HS-5 (cell line): Measurements from ENCODE around the gene ABCB4.
A peak's percentile ranks its signal among the peaks of the same experiment; 100 is the strongest.

Experiments
- DNase-seq: peaks from one replicate; pipeline ENCODE4 v3.0.0-alpha.2; 2012; ENCODE audit warnings: low read depth

Gene ABCB4

DNA sequence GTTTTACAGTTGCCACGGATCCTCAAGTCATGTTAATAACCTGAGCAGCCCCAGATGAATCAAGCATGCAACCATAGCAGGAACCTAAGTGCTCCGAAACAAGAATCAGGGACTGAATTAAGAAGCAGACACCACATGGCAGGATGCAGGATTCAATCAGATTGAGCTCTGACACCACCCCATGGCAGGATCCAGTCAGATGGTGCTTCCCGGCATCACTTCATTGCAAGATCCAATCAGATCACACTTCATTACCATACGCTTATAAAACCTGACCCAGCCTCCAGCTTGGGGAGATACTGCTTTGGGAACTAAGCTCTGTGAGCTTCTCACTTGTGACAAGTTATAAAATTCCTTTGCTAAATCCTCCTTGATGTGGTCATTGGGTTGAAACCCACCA lies 55.3 kb downstream of the ABCB4 start:
- no peak for DNase-seq

DNA sequence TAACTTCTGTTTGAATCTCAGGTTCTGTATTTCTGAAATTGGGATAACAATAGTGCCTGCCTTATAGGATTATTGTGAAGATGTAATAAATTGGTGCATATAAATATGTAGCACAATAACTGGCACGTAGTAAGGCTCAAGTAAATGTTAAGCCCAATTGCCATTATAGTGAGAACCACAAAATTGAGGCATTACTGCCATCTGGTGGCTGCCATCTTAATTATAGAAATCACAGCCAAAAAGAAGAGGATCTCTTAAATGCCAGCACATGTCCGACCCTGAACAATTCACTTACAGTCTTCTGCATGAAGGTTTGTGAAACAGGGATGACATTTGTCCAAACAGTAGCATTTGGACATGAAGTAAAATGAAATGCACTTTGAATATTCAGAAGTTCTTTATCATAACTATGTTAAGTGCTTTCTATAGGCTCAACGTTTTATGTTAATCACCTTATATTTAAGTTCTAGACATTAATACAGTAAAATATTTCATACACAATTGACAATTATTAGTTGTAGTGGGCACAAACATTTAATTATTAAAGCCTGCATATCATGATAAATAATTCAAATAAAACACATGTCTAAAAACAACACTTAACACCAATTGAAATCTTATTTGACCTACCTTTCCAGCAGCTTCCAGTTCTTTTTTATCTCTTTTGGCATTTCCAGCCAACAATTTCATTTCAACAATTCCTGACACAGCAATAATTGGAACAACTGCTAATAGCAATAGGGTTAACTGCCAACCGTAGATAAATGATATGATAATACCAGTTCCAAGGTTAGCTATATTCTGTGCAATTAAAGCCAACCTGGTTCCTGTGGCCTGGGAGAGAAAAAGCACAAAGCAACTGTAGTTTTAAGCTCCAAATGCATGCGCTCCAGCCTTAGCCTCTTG lies 58.5 kb downstream of the ABCB4 start:
- peak; percentile 38 for DNase-seq

DNA sequence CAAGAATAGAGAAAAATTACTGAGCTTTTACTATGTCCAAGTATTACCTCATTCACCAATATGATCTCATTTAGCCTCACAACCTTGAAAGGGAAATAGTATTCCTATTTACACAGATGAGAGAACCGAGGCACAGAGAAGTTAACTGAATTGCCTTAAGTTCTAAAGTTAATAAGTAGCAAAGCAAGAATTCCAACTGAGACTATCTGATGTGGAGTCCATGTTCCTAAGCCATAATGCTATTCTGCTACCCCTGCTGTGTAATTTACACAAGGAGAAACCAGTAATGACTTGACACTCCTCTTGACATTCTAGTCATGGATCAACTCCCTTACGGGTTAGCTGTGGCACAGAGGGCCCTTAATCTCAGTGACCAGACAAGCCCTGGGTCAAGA lies 60.7 kb downstream of the ABCB4 start:
- no peak for DNase-seq

DNA sequence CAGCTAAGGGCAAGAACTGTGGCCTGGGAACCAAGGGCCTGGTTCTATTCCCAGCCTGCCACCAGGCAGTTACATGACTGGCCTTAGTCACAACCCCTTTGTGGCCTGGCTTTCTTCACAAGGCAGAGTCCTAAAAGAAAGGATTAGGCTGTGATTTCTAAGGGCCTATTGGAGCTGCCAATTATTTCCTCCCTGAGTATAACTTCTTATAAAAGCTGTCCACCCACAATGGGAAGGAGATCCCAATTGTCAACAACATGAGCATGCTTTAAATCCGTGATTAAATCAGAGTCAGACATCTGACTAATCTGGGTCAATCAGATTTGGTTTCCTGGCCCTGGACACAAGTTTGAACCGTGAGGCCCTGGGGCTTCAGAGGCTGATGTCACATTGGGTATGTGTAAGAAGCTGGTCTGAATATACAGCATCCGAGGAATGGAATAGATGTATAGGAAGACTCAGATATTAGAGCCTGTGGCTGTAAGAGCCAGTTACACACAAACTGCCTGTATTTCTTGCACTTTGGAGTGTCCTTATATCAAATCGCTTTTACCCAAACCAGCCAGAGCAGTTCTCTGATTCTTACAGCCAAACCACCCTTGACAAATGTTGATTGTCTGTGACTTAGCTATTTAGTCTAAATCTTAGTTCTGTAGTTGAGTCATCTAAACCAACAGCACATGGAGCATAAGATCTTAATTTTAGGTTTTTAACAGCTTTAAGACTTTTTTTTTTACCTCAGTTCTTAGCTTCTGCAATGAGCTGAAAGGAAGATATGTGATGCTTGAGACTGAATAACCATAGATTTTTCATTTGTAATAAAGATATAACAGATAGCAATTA lies 61.3 kb downstream of the ABCB4 start:
- peak; percentile 23 for DNase-seq

DNA sequence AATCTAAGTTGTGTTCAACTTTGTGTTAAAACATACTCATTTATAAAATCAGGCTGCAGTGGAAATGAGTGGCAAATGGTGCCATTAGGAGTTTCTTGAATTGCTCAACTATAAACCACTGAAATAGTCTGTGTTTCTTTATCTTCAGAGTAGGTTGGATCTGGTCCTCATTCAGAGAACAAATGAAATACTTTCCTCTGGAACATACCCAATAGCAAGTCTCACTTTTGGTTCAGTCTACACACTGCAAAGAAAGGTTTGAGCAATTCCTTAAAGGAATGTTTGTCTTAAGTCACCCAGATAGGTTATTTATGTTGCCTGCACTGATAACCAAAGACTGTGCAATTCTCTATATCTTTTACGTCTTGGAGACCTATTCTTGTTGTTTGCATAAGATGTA lies 62.5 kb downstream of the ABCB4 start:
- DNase-seq: no peak

DNA sequence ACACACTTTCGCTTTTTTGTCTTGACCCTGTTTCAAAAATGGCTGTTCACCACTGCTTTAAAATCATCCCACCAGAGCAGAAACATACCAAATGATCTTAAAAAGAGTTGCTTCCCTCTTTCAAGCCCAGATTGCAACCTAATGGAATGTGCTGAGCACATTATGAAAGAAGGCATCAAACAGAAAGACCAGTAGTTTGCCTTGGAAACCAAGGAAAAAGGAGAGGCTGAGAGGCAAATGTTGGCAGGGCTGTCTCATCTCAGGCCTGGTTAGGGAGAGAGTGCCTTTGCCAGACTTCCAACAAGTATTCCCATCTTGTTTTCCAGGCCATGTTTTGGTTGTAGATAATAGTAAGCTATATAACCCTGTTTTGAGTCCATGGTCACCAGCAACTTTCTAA lies 64.3 kb downstream of the ABCB4 start:
- DNase-seq: no peak

DNA sequence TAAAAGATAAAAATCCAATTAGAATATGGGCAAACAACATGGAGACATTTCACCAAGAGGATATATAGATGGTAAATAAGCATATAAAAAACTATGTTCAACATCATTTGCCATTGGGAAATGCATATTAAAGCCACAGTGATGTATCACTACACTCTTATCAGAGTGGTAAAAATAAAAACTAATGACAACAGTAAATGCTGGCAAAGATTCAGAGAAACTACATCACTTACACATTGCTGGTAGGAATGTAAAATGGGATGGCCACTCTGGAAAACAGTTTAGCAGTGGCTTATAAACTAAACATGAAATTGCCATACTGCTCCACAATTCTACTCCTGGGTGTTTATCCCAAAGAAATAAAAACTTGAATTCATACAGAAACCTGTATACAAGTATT lies 70.8 kb downstream of the ABCB4 start:
- no peak for DNase-seq

DNA sequence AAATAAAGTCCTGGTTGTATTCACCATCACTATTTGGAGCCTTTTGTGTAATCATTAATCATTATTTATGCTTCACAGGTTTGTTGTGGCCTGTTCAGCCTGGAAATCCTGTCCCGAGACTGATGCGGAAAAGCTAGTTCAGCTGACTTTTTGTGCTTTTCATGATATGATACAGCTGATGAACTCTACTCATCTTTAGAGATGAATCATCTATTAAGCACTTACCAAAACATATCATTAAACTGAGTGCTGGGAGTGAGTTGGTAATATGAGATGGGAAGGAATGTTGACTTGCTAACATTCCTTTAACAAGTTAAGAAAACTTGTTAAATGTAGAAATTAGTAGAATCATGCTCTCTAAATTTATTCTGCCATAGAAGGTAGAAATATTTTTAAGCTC lies 77.0 kb downstream of the ABCB4 start:
- peak; percentile 22 for DNase-seq

DNA sequence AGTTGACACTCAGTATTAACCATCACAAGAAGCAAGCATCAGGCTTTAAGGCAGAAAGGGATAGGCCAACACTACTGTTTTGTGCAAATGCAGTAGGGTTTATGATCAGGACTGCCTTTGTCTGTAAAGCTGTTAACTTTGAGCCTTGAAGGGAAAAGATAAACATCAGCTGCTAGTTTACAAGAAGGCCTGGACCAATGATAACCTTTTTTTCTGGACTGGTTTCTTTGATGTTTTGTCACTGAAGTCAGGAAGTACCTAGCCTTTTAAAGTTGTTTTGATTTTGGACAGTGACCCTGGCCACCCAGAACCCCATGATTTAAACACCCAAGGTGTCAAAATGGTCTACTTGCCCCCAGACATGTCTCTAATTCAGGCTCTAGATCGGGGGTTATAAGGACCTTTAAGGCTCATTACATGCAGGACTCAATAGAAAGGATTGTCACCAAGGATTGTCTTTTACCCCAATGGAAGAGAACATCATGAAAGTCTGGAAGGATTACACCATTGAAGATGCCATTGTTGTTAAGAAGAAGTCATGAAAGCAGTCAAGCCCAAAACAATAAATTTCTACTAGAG lies 79.9 kb downstream of the ABCB4 start:
- no peak for DNase-seq

DNA sequence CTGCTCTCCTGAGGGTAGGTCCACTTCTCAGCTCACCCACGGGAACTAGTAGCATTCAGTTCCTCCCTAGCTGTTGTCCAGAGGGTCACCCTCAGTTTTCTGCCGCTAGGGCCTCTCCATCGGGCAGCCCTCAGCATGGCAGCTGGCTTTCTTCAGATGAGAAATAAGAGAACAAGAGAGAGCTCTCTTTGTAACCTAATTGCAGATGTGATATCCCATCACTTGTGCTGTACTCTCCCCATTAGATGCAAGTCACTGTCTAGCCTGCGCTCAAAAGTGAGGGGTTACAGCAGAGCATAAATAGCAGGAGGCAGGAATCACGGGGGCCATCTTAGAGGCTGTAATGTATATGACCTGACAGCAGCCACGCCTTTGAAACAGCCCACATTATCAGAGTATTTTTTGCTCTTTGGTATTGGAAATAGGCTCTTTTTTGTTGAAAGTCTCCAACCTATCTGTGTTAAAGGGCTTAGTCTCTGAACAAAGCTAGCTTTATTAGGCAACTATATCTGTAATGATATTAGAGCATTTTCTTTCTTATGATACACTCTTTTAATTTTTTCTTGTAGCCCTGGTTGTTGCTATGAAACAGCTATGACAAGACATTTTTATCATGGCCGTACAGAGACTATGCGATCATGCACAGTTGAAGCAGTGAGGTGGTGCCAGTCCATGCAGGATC lies 84.3 kb downstream of the ABCB4 start:
- DNase-seq: no peak

DNA sequence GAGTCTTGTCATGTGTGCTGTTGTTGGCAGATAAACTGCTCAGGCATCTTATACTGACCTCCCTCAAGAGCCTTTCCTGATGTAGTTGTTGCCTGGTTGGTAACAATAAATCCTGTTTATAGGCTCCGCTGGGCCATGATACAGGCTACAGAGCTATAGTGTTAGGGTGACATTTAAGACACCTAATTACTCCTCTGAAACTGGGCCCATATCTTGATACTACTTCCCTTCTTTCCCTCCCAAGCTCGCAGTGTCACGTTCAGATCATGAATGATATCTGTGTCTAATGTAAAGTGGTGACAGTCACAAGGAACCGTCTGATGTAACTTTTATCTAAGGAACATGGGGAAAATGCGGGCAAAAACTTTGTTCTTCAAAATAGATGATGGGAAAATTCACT lies 94.6 kb downstream of the ABCB4 start:
- no peak for DNase-seq

DNA sequence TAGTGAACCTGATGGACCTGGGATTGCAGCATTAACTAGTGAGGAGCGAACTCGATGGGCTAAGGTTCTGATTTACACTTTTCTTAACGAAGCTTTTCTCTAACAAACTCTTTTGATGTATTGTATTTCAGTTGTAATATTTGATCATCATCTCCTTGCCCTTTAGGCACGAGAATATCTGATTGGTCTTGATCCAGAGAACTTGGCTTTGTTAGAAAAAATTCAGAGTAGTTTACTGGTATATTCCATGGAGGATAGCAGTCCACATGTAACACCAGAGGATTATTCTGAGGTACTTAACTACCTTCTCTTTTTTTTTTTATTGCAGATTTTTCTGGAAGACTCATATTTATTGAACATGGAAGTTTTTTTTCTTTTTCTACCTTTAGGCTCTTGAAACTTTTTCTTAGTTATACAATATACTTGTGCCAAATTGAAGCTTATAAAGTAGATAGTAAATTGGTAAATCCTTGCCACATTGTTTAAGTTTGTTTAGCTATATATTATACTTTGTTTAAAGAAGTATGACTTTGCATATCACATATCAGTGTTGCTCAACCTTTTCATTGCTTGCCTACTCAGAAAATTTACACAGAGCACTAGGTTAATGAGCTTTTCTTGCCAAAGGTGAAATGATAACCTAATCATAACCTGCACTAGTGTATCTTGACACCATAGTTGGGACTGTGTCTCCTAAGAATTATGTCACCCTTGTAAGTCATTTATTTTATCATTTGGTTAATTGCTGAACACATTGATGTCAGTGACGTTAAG lies 99.6 kb downstream of the ABCB4 start:
- DNase-seq: no peak

DNA sequence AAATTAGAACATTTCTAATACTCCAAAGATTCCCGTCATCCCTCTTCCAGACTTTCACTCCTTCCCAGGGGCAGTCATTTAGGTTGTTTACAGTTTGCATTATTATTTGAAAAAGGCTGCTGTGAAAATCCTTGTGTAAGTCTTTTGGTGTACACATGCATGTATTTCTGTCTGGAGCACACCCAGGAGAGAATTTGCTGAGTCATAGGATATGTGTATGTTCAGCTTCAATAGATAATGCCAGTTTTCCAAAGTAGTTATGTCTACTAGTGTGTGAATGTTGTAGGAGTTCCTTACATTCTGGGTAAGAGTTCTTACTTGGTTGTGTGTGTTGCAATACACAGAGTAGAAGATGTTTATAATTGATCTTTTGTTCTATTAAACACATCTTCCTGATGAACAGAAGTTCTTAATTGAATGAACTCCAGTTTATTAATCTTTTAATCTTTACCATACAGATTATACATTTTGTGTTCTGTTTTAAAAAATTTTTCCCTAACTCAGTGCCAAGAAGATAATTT lies 104.8 kb downstream of the ABCB4 start:
- DNase-seq: no peak

DNA sequence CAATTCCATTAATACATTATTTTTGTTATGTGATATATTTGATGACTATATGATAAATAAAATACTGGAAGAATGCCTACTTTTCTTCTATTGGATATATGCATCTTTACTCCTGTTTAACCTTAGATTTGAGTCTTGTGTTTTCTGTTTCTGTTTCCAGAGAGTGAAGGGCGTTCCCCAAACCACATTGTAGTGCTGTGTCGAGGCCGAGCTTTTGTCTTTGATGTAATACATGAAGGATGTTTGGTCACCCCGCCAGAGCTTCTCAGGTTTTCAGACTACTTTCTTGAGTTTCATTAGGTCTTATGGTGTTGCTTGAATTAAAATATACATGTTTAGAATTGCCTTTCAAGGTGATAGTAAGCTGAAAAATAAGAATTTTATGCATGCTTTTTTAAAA lies 106.3 kb downstream of the ABCB4 start:
- DNase-seq: no peak

DNA sequence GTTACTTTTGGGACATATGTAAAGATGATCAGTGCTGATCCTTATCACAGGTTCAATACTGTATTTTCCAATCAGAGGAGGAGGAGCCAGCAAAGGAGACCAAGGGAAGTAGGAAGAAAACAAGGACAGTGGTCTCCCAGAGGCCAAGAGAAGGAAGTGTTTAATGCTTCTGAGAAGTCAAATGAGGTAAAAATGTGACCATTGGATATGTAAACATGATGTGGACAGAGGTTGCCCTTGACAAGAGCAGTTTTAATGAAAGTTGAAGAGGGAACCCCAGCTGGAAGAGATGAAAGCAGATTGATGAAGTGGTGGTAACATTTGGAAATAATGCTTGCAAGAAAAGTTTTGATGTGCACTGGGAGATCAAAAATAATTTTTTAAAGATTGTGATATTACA lies 111.2 kb downstream of the ABCB4 start:
- no peak for DNase-seq

DNA sequence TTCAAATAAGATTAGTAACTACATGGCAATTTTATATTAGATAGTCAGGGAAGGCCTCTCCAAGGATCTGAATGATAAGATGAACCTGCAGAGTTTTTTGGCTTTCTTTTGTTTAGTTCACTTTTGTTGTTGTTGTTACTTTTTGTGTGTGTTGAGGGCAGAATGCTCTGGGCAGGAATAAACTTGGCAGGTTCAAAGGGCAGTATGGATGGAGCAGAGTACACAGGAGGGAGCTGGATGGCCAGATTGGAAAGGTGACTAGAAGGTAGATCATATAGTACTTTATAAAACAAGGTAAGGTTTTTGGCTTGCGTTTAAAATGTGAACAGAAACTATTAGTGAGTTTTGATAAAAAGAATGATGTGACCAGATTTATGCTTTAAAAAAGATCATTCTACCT lies 112.1 kb downstream of the ABCB4 start:
- no peak for DNase-seq

DNA sequence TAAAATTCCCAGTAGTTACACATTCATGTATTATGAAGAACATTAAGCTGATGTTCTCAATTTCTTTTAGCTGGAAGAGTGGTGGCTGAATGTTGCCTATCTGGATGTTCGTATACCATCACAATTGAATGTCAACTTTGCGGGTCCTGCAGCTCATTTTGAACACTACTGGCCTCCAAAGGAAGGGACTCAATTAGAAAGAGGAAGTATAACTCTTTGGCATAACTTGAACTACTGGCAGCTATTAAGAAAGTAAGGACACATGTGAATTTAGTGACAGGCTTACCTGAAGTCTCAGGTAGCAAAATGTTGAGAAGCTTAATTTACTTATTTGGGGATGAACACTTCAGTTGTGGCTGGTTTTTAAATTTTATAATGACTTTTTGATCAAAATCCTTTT lies 114.2 kb downstream of the ABCB4 start:
- no peak for DNase-seq

DNA sequence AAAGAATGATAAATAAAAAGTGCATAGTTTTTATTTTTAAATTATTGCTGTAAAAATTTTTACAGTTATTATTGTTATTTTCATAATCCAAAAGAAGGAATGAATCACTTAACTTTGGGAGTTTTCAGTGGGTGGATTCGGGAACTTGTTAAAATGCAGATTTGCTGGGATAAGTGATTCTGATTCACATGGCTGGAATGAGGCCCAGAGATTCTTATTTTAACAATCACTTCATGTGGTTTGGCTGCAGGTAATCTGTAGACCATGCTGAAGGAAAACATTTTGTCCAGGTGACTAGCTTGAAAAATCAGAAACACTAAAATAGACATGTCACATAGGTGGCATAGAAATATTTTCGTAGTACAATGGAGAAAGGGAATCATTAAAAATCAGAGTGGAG lies 116.1 kb downstream of the ABCB4 start:
- DNase-seq: peak; percentile 22

DNA sequence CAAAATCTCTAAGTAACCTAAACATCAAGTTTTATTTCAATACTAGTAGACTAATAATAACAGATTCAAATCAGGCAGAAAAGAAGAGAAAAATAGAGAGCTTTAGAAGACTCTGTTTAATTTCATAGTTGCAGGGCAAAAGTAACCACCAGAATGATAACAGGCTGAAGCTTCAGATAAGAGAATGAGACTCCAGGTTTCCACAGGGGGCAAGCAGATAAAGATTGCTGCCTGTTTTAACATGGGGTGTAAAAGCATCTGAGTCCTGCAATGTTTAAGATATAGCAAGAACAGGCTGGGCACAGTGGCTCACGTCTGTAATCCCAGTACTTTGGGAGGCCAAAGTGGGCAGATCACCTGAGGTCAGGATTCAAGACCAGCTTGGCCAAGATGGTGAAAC lies 119.0 kb downstream of the ABCB4 start:
- DNase-seq: no peak

DNA sequence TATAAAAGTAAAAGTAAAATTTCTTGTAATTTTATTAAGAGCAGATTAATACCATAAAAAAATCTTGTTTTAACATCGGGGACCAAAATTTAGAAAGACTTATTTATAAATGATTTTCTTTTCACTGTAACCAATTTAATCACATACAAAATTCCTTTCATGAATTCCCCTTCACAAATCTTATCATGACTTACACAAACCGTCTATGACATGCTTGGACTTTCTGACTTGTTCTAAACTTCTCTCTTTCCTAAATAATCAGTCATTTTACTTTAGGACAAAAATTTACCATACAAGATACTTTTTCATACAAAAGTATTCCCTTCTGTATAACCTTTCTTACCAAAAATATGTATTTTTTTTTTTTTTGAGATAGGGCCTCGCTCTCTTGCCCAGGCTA lies 120.7 kb downstream of the ABCB4 start:
- no peak for DNase-seq
